ENCODE data around the gene BEGAIN.

Gene BEGAIN

DNA sequence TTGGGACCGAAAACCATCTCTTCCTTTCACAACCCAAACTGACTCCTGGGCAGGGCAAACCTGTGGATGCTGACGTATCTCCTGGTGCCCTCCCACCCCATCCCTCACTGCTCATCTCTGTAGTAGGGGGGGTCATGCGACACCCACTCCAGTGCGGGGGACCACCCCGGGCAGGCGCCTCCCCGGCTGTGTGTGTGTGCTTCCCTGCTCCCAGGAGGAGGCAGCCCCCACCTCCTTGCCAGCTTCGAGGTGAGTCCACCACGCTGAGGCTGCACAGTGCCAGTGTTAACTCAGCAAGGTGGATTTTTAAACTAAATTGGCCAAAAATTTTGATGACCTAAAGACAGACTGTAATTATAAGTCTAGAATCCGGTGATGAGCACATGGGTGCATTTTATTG, 46.2 kb upstream of the BEGAIN start:
- H3F3A ChIP-seq (ENCODE audit: control insufficient read depth, insufficient read depth): no peaks in the 10 kb centered on the region
- H3K27ac ChIP-seq (ENCODE audit: low read depth, low read length): no peak overlapping the region
- H3K79me2 ChIP-seq (ENCODE audit: control insufficient read depth, low read length): no peaks in the 10 kb centered on the region
- no peaks in the 10 kb centered on the region for H3K4me1 ChIP-seq (ENCODE audit: control insufficient read depth, low read length)
- H4K20me1 ChIP-seq (ENCODE audit: control insufficient read depth, insufficient read depth, low read depth, low read length): no peaks in the 10 kb centered on the region
- TF ChIP-seq, protein P1, sequence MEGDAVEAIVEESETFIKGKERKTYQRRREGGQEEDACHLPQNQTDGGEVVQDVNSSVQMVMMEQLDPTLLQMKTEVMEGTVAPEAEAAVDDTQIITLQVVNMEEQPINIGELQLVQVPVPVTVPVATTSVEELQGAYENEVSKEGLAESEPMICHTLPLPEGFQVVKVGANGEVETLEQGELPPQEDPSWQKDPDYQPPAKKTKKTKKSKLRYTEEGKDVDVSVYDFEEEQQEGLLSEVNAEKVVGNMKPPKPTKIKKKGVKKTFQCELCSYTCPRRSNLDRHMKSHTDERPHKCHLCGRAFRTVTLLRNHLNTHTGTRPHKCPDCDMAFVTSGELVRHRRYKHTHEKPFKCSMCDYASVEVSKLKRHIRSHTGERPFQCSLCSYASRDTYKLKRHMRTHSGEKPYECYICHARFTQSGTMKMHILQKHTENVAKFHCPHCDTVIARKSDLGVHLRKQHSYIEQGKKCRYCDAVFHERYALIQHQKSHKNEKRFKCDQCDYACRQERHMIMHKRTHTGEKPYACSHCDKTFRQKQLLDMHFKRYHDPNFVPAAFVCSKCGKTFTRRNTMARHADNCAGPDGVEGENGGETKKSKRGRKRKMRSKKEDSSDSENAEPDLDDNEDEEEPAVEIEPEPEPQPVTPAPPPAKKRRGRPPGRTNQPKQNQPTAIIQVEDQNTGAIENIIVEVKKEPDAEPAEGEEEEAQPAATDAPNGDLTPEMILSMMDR (IDR thresholded peaks at IDR 0.05; ENCODE audit: low read depth, low read length, poor library complexity, severe bottlenecking): no peak
- TF ChIP-seq EZH2phosphoT487 (IDR thresholded peaks at IDR 0.05; ENCODE audit: borderline replicate concordance, low read length): no peak
- H3K9me2 ChIP-seq (replicated peaks; ENCODE audit: control insufficient read depth, low read length): no peaks in the 10 kb centered on the region
- H3K4me2 ChIP-seq (ENCODE audit: low read length): no peak overlapping the region
- no peaks in the 10 kb centered on the region for H3K9me3 ChIP-seq (ENCODE audit: control insufficient read depth, insufficient read depth, low read length)
- no peaks in the 10 kb centered on the region for H3K36me3 ChIP-seq (ENCODE audit: control insufficient read depth, low read length)
- no peak overlapping the region for H3K4me3 ChIP-seq (ENCODE audit: low read length)
- H3K27me3 ChIP-seq (ENCODE audit: control insufficient read depth, low read length): no peaks in the 10 kb centered on the region

DNA sequence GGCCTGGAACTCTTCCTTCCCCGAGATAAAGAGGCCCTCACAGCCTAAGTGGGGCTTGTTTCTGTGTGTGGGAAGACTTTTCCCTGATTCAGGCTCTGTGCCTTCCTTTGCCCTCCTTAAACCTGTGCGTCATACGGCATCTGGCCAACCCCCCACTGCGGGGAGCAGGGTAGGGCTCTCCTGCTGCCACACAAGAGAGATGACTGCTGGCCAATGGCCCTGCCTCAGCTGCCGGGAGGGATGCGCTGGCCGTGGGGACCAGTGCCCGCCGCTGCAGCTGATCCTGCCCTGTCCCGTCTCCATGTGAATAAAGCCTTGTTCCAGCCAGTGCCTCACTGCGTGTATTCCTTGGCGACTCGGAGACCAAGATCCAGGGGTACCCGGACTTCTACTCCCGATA, 42.5 kb upstream of the BEGAIN start:
- no peak overlapping the region for H3K4me2 ChIP-seq (ENCODE audit: low read length)
- no peak overlapping the region for H3K4me3 ChIP-seq (ENCODE audit: low read length)
- no peak overlapping the region for H3K27ac ChIP-seq (ENCODE audit: low read depth, low read length)
- no peaks in the 10 kb centered on the region for H3K4me1 ChIP-seq (ENCODE audit: control insufficient read depth, low read length)
- no peaks in the 10 kb centered on the region for H3K79me2 ChIP-seq (ENCODE audit: control insufficient read depth, low read length)
- no peaks in the 10 kb centered on the region for H4K20me1 ChIP-seq (ENCODE audit: control insufficient read depth, insufficient read depth, low read depth, low read length)
- H3K9me2 ChIP-seq (replicated peaks; ENCODE audit: control insufficient read depth, low read length): no peaks in the 10 kb centered on the region
- no peaks in the 10 kb centered on the region for H3F3A ChIP-seq (ENCODE audit: control insufficient read depth, insufficient read depth)
- TF ChIP-seq, protein P1 (IDR thresholded peaks at IDR 0.05; ENCODE audit: low read depth, low read length, poor library complexity, severe bottlenecking): no peak
- TF ChIP-seq EZH2phosphoT487 (IDR thresholded peaks at IDR 0.05; ENCODE audit: borderline replicate concordance, low read length): no peak
- no peaks in the 10 kb centered on the region for H3K9me3 ChIP-seq (ENCODE audit: control insufficient read depth, insufficient read depth, low read length)
- no peaks in the 10 kb centered on the region for H3K27me3 ChIP-seq (ENCODE audit: control insufficient read depth, low read length)
- H3K36me3 ChIP-seq (ENCODE audit: control insufficient read depth, low read length): no peaks in the 10 kb centered on the region

DNA sequence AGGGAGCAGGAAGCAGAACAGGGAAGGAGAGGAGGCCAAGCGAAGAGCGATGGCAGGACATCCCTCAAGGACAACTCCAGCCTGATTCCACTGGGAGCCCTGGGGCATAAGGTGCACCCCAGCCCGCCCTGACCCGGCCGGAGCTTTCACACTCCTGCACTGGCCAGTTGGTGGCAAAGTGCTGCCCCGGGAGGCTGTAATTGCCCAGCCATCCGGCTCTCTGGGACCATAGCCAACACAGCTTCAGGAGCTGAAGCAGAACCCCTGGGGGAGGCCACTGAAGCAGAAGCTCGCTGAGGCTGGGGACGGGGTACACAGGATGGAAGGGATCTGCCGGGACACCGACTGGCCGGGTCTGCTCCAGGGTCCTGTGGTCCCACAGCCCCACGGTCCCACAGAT, 41.9 kb upstream of the BEGAIN start:
- H3K4me1 ChIP-seq (ENCODE audit: control insufficient read depth, low read length): no peaks in the 10 kb centered on the region
- H3K9me3 ChIP-seq (ENCODE audit: control insufficient read depth, insufficient read depth, low read length): no peaks in the 10 kb centered on the region
- H3K9me2 ChIP-seq (replicated peaks; ENCODE audit: control insufficient read depth, low read length): no peaks in the 10 kb centered on the region
- H3K27me3 ChIP-seq (ENCODE audit: control insufficient read depth, low read length): no peaks in the 10 kb centered on the region
- H3K4me2 ChIP-seq (ENCODE audit: low read length): no peak overlapping the region
- no peak overlapping the region for H3K4me3 ChIP-seq (ENCODE audit: low read length)
- no peaks in the 10 kb centered on the region for H3K79me2 ChIP-seq (ENCODE audit: control insufficient read depth, low read length)
- no peak for TF ChIP-seq EZH2phosphoT487 (IDR thresholded peaks at IDR 0.05; ENCODE audit: borderline replicate concordance, low read length)
- TF ChIP-seq, protein P1 (IDR thresholded peaks at IDR 0.05; ENCODE audit: low read depth, low read length, poor library complexity, severe bottlenecking): no peak
- H3K36me3 ChIP-seq (ENCODE audit: control insufficient read depth, low read length): no peaks in the 10 kb centered on the region
- H3K27ac ChIP-seq (ENCODE audit: low read depth, low read length): no peak overlapping the region
- no peaks in the 10 kb centered on the region for H3F3A ChIP-seq (ENCODE audit: control insufficient read depth, insufficient read depth)
- H4K20me1 ChIP-seq (ENCODE audit: control insufficient read depth, insufficient read depth, low read depth, low read length): no peaks in the 10 kb centered on the region

DNA sequence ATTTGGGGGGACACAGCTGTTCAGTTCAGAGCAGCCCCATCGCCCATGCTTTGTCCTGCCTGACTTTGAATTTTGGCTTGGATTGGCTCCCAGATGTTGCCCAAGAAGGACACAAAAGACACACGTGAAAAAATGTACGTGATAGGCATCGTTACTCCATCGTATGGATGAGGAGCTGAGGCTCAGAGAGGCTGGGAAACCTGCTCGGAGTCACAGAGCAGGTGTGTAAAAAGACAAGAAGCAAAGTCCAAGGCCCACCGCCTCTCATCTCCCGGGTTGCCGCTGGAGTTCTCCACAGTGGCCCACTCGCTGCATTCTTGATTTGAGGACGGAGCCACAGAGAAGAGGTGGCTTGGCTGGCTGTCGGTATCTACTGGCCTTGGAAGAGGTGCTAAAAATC, 41.0 kb upstream of the BEGAIN start:
- no peaks in the 10 kb centered on the region for H3K79me2 ChIP-seq (ENCODE audit: control insufficient read depth, low read length)
- no peaks in the 10 kb centered on the region for H3K9me3 ChIP-seq (ENCODE audit: control insufficient read depth, insufficient read depth, low read length)
- H4K20me1 ChIP-seq (ENCODE audit: control insufficient read depth, insufficient read depth, low read depth, low read length): no peaks in the 10 kb centered on the region
- no peaks in the 10 kb centered on the region for H3F3A ChIP-seq (ENCODE audit: control insufficient read depth, insufficient read depth)
- TF ChIP-seq EZH2phosphoT487 (IDR thresholded peaks at IDR 0.05; ENCODE audit: borderline replicate concordance, low read length): no peak
- TF ChIP-seq, protein P1 (IDR thresholded peaks at IDR 0.05; ENCODE audit: low read depth, low read length, poor library complexity, severe bottlenecking): no peak
- H3K4me3 ChIP-seq (ENCODE audit: low read length): no peak overlapping the region
- H3K27ac ChIP-seq (ENCODE audit: low read depth, low read length): no peak overlapping the region
- no peaks in the 10 kb centered on the region for H3K4me1 ChIP-seq (ENCODE audit: control insufficient read depth, low read length)
- no peak overlapping the region for H3K4me2 ChIP-seq (ENCODE audit: low read length)
- no peaks in the 10 kb centered on the region for H3K9me2 ChIP-seq (replicated peaks; ENCODE audit: control insufficient read depth, low read length)
- no peaks in the 10 kb centered on the region for H3K27me3 ChIP-seq (ENCODE audit: control insufficient read depth, low read length)
- H3K36me3 ChIP-seq (ENCODE audit: control insufficient read depth, low read length): no peaks in the 10 kb centered on the region

All from DOHH2 (cell line).